ENCODE results near the gene PURA.

Gene PURA

DNA sequence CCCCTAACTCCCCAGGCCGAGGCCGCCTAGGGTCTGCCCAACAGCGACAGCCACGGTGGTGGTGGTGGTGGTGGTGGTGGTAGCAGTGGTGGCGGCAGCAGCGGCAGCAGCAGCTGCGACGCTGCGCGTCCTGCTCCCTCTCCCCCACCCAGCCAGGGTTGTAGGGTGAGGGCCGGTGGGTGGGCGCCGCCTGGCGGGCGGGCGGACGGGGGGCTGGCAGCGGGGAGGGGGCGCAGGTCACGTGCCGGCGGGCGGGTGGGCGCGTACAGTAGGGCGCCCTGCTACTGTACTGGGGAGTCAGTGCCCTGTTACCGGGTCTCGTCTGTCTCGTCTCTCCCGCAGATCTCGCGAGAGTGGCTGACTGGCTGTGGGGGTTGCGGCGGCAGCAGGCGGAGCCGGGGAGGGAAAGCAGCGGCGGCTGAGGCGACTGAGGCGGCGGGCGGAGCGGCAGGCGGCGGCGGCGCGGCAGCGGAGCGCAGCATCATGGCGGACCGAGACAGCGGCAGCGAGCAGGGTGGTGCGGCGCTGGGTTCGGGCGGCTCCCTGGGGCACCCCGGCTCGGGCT, at the start of gene PURA:
TSS of gene PURA (plus strand) at position 411 of the 565 bp plus-strand sequence. CDS start at position 484, 73 bp downstream.
- ATAC-seq, result peak; percentile 96 to 97

DNA sequence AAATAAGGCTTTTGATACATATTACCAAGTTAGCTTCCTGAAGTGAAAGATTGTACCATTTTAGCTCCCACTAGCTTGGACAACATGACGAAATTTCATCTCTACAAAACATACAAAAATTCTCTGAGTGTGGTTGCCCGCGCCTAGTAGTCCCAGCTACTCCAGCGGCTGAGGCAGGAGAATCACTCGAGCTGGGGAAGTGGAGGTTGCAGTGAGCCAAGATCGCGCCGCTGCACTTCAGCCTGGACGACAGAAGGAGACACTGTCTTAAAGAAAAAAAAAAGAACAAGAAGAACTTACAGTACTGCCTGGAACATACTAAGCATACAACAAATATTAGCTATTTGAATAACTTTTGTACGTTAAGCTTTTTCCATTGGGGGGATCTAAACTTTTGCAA, 41.1 kb upstream of the PURA start:
- ATAC-seq, result no peak

GRCh38 chr5:140073296-140073695, 40.6 kb upstream of the PURA start:
- ATAC-seq, result no peak

GRCh38 chr5:140075371-140075770, 38.5 kb upstream of the PURA start:
- ATAC-seq, result no peak

DNA sequence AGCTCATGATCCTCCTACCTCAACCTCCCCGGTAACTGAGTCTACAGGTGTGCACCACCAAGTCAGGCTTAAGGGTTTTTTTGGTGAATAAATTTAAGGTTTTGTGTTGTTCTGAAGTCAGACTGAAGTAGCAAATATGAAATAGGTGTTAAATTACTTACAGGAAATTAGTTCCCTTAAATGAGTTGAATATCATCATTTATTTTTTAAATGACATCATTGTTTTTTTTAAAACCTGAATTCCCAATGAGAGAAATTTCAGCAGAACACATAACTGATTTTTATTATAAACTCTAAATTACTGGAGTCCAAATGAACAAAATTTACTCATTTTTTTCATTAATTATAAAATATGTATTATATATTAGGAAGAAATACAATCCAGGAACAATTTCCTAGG, 37.8 kb upstream of the PURA start:
- ATAC-seq, result no peak

DNA sequence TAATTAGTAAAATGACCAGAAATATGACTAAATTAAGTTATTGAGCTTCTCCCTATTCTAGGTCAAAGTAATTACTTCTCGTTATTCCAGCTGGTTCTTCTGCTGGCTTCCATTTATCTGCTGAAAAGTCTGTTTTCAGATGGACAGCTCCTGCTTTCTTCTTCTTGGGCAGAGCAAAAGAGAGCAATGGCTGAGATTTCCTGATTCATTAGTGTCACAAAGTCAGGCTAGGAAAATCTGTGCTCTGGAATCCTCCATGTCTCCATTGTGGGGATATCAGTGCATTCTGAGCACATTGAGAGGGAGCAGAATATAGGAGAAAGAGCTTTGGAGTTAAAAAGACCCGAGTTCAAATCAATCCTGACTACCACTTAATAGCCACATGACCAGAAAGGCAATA, 37.1 kb upstream of the PURA start:
- no peak for ATAC-seq

DNA sequence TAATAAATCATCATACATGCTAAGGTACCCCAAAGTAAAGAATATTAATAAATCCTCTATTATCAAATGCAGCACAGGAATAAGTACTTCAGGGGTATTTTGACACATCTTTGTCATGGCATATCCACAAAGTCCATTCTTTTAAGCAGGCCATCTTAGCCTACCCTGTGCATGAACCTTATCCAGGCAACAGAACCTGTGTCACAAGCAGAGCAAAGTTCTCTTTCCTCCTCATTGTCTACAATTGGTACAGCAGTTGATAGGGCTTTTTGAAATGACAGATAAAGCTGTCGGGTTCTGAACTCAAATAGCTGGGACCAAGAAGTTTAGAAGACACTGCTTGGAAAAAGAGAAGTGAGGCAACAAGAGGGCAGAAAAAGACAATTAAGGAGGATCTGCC, 30.8 kb upstream of the PURA start:
- ATAC-seq, result no peak

- no peak for ATAC-seq
These were observed 30.3 kb upstream of the PURA start for GRCh38 chr5:140083650-140084049.

- ATAC-seq, result no peak
These were observed 29.4 kb upstream of the PURA start for GRCh38 chr5:140084541-140084940.

GRCh38 chr5:140090251-140090650, 23.7 kb upstream of the PURA start:
- no peak for ATAC-seq

DNA sequence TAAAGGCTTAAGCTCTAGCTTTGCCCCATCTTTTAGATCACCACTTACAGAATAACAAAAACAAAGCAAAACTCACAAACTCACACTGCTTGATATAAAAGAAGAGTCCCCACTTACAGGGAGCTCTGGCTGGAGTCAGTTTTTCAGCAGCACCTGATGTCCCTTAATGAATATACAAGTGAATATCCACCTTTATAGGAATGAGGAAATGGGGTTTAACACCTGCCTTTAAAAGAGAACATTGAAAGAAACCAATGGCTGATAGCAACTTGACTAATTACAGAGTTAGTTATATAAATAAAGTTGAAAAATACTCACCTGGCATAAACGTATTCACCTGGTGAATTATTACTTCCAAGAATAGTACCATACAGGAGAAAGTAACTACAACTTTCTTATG, 20.7 kb upstream of the PURA start:
- no peak for ATAC-seq

DNA sequence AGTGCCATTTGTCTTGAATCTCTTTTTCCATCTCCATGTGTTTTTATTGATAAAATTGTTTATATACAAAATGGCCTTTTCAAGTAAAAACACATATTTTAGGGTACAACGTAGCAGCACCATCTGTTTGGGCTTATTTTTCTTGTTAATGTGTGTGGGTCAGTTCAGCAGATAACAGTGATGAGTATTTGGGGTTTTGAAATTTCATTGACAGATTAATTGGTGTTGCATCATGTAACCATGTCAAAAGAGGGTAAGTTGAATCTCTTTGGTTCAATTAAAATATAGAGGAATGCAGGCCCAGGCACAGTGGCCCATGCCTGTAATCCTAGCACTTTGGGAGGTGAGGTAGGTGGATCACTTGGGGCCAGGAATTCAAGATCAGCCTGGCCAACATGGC, 20.0 kb upstream of the PURA start:
- no peak for ATAC-seq

DNA sequence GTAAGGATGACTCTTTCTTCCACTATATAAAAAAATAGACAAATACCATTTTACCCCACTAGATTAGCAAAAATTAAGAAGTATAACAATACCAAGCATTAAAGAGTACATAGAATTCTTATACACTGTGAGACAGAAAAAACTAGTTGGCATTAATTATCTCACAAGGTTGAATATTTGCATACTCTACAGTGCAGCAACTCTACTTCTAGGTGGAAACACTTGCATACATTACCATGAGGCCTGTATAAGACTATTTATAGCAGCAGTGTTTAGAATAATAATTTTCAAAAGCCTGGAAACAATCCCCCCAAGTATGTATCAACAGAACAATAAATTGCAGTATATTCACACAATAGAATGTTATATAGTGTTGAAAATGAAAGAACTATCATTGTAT, 19.0 kb upstream of the PURA start:
- no peak for ATAC-seq

DNA sequence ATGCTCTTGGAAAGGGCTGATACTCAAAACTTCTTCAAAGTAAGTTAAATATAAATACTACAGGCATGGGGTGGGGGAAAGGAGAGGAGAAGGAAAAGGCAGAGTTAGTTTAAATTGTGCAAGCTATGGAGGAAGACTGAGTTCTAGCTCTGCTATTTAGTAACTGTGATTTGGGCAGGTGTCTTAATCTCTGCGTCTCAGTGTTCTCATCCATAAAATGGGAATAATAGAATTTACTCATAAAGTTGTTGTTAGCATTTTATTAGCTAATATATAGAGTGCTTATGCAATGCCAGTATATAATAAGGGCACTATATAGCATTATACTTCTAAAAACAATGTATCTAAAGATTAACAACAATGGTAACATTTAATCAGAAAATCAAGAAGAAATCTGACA, 12.7 kb upstream of the PURA start:
- ATAC-seq, result no peak

- ATAC-seq, result no peak
These were observed 10.8 kb upstream of the PURA start for GRCh38 chr5:140103154-140103553.

DNA sequence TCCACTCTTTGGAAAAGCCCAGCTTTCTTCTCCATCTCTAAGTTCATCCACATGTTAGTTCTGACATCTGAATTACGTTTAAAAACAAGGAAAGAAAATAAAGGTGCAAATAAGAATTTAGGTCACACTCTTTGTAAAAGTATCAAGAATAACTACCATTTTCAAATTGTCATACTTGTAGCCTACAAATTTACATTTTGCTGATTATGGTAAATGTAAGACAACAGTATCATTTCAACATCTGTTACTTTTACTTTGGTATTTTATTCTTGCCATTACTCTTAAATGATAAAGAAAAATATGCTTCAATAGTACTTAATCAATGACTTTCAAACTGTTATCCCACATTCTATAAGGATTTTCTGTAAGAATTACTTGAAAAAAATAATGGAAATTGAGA, 9.8 kb upstream of the PURA start:
- ATAC-seq, result no peak

DNA sequence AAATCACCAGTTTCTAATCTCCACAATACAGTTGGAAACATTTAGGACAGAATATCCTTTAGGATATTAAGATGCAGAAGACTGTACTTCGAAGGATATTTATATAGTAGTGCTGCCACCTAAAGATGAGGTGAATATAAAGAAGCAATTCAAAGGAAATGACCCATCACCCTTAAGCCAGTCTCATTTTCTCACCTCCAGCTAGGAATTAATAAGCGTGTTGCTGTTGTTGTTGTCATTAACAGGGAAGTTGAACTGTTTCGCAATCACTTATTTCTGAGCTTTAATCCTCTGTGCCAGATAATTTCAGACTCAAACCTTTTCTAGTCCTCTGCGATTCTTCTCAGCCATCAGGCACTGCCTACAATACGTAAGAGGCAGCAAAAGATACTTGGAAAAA, 7.8 kb upstream of the PURA start:
- no peak for ATAC-seq

DNA sequence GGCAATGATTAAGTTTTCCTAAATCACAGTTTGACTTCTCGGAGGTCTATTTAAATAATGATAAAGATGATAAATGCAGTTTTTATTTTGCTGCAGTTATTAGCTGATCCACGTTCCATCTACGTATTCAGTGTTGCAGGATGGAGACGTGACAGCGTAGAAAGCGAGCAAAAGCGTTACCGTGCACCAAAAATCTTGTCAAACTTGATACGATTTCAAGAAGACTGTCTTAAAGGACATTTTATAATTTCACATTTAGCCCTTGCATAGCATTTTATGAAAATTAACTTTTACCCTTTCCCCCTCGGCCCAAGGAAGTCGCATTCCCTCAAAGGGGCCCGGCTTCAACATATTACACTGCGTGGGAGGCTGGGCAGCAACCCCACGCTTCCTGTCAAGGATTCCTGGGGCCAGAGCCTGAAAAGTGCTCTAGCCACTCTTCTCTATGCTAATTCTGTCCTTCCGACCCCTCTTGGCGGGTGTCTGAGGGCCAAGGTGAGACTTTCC, 7.1 kb upstream of the PURA start:
- no peak for ATAC-seq

- ATAC-seq, result peak; percentile 92
These were observed 6.4 kb upstream of the PURA start for GRCh38 chr5:140107312-140108092.

DNA sequence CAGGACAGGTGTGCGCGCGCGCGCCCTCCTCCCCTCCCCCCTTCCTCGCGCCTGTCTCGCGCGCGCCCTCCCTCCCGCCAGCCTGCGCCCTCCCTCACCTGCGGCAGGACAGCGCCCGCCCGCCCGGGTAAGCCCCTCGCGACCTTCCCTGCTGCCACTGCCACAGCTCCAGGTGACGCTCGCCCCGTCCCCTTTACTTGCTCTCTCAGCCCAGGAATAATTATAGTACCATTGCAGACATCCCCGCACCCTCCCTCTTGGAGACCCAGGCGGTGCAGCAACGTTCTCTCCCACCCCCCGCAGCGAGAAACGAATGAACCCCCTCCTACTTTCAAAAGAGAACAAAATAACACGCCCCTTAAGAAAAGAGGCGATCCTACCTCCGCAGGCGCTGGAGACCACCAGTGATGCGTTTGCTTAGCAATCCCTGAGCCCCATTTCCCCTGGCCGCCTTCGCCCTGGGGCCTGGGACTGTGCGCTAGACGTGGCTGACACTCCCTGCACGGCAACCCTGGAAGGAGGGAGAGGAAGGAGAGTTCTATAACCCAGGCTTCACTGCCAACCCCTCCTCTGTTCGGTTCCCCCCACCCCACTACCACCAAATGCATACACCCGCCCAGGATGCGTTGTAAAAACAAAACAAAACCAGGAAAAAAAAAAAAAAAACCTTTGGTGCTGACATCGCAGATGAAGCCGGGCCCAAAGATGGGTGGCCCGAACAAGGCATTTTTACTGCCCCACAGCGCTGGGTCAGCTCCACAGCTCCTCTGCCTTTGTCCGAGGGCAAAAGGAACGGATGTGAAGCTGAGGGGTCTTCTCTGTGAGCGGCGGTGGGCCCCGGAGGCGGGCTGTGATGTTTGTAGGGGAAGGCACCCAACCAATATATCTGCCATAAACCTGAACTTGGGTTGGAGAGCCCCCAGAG, 5.6 kb upstream of the PURA start:
- ATAC-seq, result no peak

DNA sequence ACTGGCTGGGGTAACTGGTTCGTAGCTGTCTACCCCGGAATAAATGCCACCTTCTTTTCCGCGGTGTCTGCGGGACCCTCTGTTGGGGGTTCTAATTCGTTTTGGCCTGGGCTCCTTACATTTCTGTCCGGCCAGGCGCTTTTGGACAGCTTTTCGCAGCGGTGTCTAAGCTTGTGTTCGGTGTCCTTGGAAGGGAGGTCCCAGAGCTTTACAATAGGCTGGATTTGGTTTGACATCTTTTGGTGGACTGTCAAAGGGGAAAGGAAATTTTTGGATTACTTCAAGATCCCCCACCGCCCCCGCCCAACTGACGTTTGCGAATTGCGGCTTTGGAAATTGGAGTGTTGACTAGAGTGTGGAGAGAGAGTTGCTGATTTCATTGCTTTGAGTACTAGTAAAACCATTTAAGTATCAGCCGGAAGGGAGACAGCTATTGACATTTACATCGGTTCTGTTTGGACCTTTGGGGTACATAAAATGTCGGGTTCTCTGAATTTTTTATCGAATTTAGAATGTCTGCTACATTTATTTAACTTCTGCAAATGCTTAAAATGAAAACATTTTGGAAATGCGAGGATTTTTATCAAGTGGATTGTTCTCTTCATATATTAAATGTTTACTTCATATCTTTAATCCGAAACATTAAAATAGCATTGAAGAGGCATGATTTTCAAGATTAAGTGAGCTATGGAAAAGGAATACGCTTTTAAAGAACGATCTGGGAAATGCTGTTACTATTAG, 4.7 kb upstream of the PURA start:
- no peak for ATAC-seq

GRCh38 chr5:140109759-140110645, 3.9 kb upstream of the PURA start:
- ATAC-seq, result no peak

All from activated CD4-positive, CD25-positive, alpha-beta regulatory T cell treated with anti-CD3 and anti-CD28 coated beads, Interleukin-2, amount 50 U/mL, for 24 hours (primary cell).